ENCODE results near the gene RABEPK.

- no peak for TF ChIP-seq CTCF (IDR thresholded peaks at IDR 0.05)
- no peak for TF ChIP-seq POLR2A (IDR thresholded peaks at IDR 0.05)
Measured at GRCh38 chr9:125233678-125234077, 33.3 kb downstream of the RABEPK start.
